ENCODE data around the gene PTGES2. TPM values are rescaled to one million over a fixed set of nuclear protein-coding genes. Genes with fewer than 3 reads are reported as not detected.

PTGES2 gene
- total RNA-seq, 4 donors from 2014 or later: 58.0 to 72.7 (median 60.5) TPM

DNA sequence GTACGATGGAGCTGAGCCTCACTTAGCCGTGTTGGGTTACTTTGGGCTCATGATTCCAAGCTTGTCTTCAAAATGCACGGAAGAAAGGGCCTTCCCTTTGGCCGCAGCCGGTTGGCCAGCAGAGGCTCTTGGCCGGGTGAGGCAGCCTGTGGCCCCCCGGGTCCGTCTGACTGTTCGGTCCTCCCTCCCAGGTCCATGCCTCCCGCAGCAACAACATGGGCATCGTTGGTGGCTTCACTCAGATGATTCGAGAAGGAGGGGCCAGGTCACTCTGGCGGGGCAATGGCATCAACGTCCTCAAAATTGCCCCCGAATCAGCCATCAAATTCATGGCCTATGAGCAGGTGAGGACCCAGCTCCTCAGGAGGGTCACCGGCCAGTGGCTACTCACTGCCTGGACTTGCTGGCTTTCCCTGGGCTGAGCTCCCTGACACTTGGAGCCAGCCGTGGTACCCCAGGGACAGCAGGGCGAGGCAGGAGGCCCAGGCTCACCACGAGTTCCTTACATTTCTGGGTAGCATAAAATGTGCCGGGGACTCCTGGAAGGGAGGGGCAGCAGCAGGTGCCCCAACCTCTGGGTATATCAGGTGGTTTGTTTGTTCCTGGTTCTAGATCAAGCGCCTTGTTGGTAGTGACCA lies 21.9 kb downstream of the PTGES2 start:
- H3K9me3 ChIP-seq: no peaks in the 10 kb centered on the region
- no peak overlapping the region for H3K4me3 ChIP-seq
- WGBS: 84% methylated on average over 11 of the region's 21 CpGs
- H3K27ac ChIP-seq (replicated peaks in 1 of 4): no peak overlapping the region
- H3K27me3 ChIP-seq: no peaks in the 10 kb centered on the region
- intact Hi-C loops (cut with DNase I): no loop called here
- TF ChIP-seq POLR2AphosphoS5 (IDR thresholded peaks at IDR 0.05) (no peak), POLR2A (IDR thresholded peaks at IDR 0.05; ENCODE audit: low read depth) (no peak), EP300 (IDR thresholded peaks at IDR 0.05) (no peak)
- TF ChIP-seq, protein P1, sequence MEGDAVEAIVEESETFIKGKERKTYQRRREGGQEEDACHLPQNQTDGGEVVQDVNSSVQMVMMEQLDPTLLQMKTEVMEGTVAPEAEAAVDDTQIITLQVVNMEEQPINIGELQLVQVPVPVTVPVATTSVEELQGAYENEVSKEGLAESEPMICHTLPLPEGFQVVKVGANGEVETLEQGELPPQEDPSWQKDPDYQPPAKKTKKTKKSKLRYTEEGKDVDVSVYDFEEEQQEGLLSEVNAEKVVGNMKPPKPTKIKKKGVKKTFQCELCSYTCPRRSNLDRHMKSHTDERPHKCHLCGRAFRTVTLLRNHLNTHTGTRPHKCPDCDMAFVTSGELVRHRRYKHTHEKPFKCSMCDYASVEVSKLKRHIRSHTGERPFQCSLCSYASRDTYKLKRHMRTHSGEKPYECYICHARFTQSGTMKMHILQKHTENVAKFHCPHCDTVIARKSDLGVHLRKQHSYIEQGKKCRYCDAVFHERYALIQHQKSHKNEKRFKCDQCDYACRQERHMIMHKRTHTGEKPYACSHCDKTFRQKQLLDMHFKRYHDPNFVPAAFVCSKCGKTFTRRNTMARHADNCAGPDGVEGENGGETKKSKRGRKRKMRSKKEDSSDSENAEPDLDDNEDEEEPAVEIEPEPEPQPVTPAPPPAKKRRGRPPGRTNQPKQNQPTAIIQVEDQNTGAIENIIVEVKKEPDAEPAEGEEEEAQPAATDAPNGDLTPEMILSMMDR (IDR thresholded peaks at IDR 0.05): no peak
- peaks cover 65 to 87% (median 79%) of the 10 kb centered on the region in 4 donors for H3K36me3 ChIP-seq
- peaks cover 34 to 50% (median 49%) of the 10 kb centered on the region in 4 donors for H3K4me1 ChIP-seq
- no peak for DNase-seq (ENCODE audit: extremely low spot score)

DNA sequence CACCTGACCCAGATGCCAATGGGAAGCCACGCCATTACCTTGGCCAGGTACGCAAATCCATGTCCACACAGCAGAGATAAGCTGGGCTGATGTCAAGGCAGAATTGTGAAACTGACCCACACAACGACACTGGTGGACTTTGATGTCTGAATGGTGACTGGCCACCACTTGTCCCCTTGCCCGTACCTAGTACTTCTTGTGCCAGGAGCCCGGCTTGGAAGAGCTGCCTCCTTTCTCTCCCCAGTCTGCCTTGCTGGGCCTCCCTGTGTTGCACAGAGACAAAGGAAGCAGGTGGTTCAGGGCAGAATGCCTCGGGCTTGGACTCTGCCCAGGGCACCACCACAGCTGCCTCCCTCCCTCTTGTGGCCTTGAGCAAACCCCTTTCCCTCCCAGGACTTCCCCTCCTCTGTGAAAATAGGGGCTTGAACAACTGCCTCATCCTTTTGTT lies 23.3 kb downstream of the PTGES2 start:
- Histone ChIP-seq H3K4me1 (peaks cover 46 to 61% (median 59%) of the 10 kb centered on the region in 4 donors), H3K27me3 (no peaks in the 10 kb centered on the region), H3K9me3 (no peaks in the 10 kb centered on the region), H3K4me3 (no peak overlapping the region), H3K36me3 (peaks cover 65 to 86% (median 79%) of the 10 kb centered on the region in 4 donors), H3K27ac (replicated peaks in 1 of 4) (no peak overlapping the region)
- TF ChIP-seq POLR2AphosphoS5 (IDR thresholded peaks at IDR 0.05) (no peak), POLR2A (IDR thresholded peaks at IDR 0.05; ENCODE audit: low read depth) (peak; percentile 10)
- WGBS: 50% methylated on average over 5 of the region's 6 CpGs
- intact Hi-C loops (cut with DNase I): no loop called here
- no peak for DNase-seq (ENCODE audit: extremely low spot score)

DNA sequence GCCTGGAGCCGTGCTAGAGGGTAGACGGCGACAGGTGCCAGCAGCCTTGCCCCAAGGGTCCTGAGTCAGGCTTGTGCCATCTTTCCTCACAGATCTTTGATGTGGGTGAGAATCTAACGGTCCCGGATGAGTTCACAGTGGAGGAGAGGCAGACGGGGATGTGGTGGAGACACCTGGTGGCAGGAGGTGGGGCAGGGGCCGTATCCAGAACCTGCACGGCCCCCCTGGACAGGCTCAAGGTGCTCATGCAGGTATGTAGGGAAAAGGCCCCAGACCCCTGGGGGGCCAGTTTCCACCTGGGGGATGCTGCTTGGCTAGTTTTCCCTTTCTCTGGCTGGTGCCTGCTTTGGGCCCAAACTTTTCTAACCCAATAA lies 24.0 kb downstream of the PTGES2 start:
- intact Hi-C loops (cut with DNase I): no loop called here
- WGBS: 47% methylated on average over 5 of the region's 8 CpGs
- Histone ChIP-seq H3K4me1 (peaks cover 43 to 59% (median 58%) of the 10 kb centered on the region in 4 donors), H3K9me3 (no peaks in the 10 kb centered on the region), H3K27me3 (no peaks in the 10 kb centered on the region), H3K4me3 (no peak overlapping the region), H3K36me3 (peaks cover 65 to 79% (median 73%) of the 10 kb centered on the region in 4 donors), H3K27ac (replicated peaks in 1 of 4) (peak overlapping the region in 1 of 4 donors; percentile 10)
- DNase-seq (ENCODE audit: extremely low spot score): no peak
- TF ChIP-seq, protein P1 (IDR thresholded peaks at IDR 0.05): peak in 1 of 3 experiments; percentile 6
- no peak for TF ChIP-seq EP300 (IDR thresholded peaks at IDR 0.05)

DNA sequence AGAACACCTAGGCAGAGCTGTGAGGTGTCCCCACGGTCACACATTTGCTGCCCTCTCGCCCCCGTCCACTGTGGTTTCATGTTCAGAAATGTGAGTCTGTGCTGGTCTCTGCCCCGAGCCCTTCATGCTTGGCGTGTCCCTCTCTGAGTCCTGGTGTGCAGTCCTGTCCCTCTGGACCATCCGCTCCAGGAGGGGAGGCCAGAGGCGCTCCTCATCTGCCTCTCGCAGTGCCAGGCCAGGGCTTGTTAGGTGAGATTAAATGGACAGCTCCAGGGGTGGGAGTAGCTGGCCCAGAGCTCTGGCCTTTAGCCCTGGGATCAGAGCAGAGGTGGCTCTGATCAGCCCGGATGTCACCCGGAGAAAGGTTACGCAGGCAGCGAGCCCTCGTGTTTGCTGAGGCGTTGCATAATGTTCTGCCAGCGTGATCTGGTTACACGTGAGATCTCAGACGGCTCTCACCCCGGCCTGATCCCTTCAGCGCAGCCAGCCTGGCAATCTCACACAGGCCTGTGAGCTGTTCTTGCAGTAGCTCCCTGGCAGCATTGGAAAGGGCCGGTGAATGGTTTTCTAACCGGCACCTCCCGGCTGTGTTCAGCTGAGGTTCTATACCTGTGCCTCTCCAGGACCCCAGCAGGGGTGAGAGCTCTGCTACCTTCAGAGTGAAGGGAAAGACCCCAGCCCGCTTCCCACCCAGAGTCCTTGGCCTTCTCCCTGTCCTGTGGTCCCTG lies 24.5 kb downstream of the PTGES2 start:
- H3K27ac ChIP-seq (replicated peaks in 1 of 4): peak overlapping the region in 2 of 4 donors; percentile 3 to 10
- intact Hi-C loops (cut with DNase I): no loop called here
- DNase-seq (ENCODE audit: extremely low spot score): no peak

DNA sequence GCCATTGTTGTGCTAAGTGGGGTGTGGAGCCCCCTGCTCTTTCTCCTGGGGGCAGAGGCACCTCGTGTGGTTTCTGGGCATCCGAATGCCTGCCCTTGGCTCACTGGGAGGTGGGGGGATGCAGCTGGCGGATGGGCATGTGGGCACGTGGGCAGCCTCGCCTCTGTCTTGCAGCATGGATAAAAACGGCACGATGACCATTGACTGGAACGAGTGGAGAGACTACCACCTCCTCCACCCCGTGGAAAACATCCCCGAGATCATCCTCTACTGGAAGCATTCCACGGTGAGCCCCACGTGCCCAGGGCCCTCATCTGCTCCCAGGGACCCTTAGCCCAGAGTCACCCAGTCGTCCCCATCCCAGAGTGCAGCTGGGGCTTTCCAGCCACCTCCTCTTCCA lies 25.3 kb downstream of the PTGES2 start:
- intact Hi-C loops (cut with DNase I): no loop called here
- Histone ChIP-seq H3K27me3 (no peaks in the 10 kb centered on the region), H3K4me3 (no peak overlapping the region), H3K36me3 (peaks cover 52 to 66% (median 60%) of the 10 kb centered on the region in 4 donors), H3K9me3 (no peaks in the 10 kb centered on the region), H3K27ac (replicated peaks in 1 of 4) (peak overlapping the region in 3 of 4 donors; percentile 3 to 97 (median 93)), H3K4me1 (peaks cover 49 to 72% (median 62%) of the 10 kb centered on the region in 4 donors)
- TF ChIP-seq POLR2A (IDR thresholded peaks at IDR 0.05; ENCODE audit: low read depth): no peak
- TF ChIP-seq, protein P1 (IDR thresholded peaks at IDR 0.05): no peak
- DNase-seq (ENCODE audit: extremely low spot score): no peak
- WGBS: 78% methylated on average over 6 of the region's 13 CpGs

More for the DNA sequence above, 24.5 kb downstream of the PTGES2 start:
- H3K36me3 ChIP-seq: peaks cover 61 to 74% (median 68%) of the 10 kb centered on the region in 4 donors
- H3K4me1 ChIP-seq: peaks cover 42 to 64% (median 57%) of the 10 kb centered on the region in 4 donors
- WGBS: 100% methylated on average over 6 of the region's 23 CpGs
- no peak overlapping the region for H3K4me3 ChIP-seq
- no peaks in the 10 kb centered on the region for H3K9me3 ChIP-seq
- TF ChIP-seq EP300 (IDR thresholded peaks at IDR 0.05): no peak
- TF ChIP-seq, protein P1 (IDR thresholded peaks at IDR 0.05): no peak
- TF ChIP-seq POLR2A (IDR thresholded peaks at IDR 0.05; ENCODE audit: low read depth): no peak
- TF ChIP-seq POLR2AphosphoS5 (IDR thresholded peaks at IDR 0.05): no peak
- H3K27me3 ChIP-seq: no peaks in the 10 kb centered on the region
